ENCODE measurements around the gene CEBPB.

Gene CEBPB

DNA sequence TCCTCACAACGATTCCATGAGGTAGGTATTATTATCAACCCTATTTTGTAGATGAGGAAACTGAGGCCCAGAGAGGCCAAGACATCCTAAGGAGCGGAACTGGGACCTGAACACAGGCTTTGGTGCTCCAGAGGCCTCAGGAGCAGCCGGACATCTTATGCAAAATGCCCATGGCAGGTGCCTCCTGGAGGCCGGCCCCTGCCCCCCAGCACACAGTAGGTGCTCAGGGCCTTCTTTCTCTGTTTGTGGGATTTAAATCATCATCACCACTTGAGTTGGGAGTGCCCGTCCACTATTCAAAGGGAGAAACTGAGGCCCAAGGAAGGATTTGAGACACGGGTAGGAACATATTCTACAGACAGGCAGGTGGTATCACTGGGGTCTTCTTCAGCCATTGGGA lies 41.2 kb downstream of the CEBPB start:
- no peak for DNase-seq

DNA sequence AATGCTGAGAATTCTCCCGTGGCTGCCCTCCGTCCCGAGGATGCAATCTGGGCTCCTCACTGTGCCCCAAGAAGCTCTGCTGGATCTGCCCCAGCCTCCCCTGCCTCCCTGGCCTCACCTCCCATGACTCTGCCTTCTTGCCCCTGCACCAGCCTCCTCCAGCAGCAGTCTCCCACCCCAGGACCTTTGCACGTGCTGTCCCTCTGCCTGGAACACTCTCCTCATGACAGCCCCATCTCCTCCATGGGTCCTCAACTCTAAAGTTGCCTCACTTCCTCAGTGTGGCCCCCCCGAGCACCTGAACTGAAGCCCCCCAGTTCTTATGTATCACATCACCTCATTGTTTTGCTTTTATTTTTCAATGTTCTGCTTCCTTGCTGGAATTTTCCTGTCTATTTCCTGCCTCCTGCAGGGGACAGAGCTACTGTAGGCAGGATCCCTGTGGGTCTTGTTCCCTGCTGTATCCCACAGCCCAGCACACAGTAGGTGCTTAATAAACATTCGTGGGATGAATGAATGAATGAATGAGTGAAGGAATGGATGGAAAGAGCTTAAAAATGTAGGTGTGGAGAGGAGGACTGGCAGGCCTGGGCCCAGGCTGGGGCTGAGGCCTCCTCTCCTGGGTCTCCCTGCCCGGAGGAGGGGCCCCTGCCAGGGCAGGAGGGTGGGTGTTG lies 42.2 kb downstream of the CEBPB start:
- DNase-seq, result no peak

DNA sequence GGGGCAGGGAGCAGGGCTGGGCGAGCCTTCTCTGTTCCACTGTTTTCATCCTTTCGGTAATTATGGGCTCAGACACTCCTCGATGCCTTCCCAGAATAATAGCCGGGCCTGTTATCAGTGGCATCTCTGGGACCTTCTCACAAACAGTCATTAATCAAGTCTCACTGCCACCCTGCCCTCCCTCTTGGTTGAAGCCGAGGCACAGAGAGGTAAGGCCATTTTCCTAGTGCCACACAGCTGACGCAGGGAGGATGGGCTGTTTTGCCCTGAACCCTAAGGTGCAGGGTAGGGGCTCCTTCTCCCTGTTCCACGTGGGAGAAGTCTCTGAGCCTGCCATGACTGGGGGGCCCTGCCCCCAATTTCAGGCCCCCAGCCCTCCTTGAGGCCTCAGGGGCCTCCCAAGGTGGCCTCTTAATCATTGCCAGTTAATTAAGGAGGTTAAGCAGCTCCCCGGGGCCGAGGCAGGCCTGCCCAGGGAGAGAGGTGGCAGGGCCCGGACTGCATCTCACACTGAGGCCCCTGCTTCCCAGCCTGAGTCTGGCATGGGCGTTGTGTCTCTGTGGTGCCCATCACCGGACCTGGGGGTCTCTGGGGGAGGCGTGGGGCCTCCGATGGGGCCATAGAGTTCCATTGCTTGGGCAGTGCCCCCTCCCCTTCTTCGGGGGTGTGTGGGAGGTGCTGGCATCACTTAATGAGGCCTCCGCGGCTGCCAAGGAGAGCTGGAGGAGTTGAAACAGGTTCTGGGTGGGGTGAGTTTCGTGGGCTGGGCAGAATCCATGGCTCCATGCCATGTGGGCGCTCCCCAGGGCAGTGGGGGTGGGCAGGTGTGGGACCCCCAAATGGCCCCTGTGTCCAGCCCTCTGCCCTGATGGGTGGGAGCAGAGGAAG lies 42.9 kb downstream of the CEBPB start:
- no peak for DNase-seq

DNA sequence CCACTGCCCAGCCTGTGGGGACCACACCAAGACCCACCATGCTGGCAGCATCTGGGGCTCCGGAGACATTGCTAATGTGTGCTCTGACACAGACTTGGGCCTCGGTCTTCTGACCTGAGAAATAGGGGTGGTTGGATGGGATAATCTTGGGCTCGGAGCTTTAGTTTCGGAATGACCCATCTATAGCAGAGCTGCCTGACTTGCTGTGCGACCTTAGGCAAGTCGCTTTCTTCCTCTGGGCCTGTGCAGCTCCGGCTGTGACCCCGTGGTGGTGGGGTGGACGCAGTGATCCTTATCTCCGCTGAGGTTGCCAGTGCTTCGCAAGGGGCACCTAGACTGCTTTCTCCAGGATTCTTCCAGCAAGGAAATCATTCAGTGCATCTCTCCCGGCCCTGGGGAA lies 43.7 kb downstream of the CEBPB start:
- DNase-seq, result no peak

DNA sequence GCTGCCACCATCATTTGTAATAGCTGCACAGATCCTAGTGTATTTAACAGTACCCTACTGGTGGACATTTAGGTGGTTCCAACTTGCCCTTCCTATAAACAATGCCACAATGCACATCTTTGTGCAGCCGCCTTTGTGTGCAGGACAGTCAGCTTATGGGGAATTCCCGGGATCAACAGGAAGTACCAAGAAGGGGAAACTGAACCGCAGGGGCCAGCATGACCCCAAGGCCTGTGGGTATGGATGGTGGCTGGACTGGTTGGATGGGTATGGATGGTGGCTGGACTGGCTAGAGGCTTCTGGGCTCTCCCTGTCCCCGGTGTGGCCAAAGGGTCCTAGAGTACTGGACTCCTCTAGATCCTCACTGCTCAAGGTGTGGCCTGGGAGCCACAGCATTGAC lies 46.7 kb downstream of the CEBPB start:
- no peak for DNase-seq

DNA sequence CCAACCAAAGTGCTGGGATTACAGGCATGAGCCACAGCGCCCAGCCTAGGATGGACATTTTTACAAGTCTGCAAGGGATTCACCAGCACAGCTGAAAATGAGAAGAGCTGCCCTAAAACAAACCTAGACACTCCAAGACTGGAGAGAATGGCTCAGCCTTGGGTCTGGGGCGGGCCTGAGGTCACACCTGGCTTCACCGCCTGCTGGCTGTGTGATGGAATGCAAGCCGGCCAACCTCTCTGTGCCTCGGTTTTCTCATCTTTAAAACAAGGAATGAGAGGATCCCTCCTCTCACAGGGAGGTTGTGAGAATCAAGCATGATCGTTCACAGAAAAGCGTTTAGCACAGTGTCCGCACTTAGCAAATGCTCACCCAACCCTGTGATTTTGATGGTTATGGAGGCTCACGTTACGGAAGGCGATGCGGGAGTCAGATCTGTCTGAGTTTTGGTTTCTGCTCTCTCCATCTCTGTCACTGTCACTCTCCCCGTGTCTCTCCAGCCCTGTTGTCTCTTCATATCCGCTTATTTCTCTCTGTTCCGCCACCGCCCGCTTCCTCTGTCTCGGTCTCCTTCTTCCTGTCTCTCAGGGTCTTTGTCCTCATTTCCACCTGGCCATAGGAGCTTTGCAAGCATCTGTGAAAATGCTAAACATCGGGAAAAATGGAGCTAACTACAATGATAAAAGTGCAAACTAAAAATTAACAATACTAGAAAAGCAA lies 47.6 kb downstream of the CEBPB start:
- DNase-seq, result no peak

DNA sequence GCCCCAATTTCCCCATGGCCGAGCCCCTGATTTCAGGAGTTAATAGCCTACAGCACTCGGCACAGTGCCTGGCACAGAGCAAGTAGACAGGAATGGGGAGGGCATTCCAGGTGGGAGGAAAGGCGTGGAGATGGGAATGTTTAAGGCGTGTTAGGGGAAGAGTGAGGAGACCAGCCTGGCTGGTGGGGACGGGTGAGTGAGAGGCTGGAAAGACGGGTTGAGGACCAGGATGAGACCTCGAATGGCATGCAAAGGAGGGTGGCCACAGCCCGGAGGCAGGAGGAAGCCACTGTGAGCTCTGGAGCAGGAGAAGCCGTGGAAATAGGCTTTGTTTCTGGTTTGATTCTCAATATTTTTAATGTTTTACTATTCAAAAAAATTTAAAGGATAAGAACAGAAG lies 49.5 kb downstream of the CEBPB start:
- no peak for DNase-seq

DNA sequence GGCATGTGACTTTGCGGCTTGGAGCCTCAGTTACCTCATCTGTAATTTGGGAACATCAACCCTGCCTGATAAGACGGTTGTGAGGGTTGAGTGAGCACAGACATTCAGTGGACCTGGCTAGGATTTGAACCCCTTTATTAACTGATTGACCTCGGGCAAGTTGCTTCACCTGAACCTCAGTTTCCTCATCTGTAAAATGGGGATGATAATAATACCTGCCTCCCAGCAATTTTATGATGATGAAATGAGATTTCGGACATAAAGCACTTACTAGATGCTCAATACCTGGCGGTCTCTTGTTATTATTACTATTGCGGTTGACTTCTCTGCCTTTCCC lies 51.5 kb downstream of the CEBPB start:
- no peak for DNase-seq

Measured in activated CD4-positive, alpha-beta T cell treated with anti-CD3 and anti-CD28 coated beads, Interleukin-2, amount 50 U/mL, for 48 hours (primary cell).